Amniotic stem cell (primary cell): ENCODE measurements around the gene NPBWR2.
"Not testable (repeated sequence)": the region's sequence is repeated elsewhere in the genome, so short reads cannot be mapped to it uniquely, and the experiment has no call there.

Experiments
- DNase-seq: peaks from one replicate; lab custom pipeline; 2025; lab: John Stamatoyannopoulos, UW

The NPBWR2 gene

DNA sequence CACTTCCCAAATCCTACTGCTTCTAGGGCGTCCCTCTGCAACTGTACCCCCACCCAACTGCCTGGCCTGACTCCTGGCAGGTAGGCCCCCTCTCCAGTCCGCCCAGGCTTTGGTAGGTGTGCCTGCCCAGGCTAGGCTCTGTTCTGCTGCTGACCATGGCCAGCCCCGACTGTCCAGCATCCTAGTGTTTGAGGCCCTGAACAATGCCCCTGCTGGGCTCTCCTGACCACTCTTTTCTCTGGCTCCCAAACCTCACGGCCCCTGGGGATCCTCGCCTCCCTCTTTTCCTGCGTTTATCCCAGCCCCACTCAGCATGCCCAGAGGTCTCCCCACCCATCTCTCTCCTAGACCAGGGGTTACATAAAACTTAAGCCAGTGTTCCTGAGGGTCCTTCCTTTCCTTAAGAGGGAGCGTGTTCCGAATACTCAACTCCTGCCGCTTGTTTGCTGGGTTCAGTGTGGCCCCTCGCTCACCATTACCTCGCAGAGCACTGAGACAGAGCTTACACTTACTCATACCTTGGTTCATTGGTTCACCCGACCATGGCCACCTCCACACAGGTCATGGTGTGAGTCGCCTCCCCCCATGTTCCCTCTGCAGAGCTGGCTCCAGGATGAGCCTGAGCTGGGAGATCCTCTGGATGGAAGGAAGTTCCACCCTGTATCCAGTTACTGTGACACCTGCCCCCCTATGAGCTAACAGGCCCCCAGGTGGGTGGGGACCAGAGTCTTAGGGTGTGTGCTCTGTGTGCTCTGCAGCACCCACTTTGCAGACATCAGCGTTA lies 35.8 kb upstream of the NPBWR2 start:
- no peak for DNase-seq

DNA sequence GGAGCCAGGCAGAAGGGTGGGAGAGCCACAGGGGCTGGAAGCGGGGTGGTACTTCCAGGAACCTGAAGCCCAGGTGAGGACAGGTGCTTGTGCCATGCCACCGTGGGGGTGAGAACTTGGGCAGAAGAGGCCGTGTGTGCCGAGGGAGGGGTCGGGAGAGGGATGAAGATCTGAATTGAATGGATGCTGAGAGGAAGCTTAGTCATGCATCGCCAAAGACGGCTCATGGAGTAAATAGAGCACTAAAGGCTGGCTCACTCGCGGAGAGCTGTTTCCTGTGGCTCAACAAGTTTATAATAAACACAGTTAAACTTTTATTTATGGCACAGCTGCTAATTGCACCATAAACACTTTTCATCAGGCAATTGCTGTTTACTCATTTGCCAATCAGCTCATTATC lies 35.2 kb upstream of the NPBWR2 start:
- no peak for DNase-seq

DNA sequence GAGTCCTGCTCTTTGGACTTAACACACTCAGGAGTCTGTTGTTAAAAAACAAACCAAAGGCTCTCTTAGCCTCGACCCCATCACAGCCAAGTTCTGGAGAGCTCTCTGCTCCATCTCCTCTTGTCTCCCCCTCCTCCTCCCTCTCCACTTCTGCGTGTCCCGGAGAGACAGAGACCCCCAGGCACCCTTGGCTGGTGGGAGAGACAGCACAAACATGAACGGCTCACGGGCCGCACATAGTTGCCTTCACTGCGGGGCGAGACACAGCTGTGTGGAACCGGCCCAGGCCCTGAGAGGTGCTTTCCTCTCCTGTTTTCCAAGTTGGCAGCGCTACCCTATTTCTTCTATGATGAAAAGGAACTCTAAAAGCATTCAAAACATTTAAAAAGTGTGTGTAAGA lies 33.6 kb upstream of the NPBWR2 start:
- DNase-seq, result no peak

DNA sequence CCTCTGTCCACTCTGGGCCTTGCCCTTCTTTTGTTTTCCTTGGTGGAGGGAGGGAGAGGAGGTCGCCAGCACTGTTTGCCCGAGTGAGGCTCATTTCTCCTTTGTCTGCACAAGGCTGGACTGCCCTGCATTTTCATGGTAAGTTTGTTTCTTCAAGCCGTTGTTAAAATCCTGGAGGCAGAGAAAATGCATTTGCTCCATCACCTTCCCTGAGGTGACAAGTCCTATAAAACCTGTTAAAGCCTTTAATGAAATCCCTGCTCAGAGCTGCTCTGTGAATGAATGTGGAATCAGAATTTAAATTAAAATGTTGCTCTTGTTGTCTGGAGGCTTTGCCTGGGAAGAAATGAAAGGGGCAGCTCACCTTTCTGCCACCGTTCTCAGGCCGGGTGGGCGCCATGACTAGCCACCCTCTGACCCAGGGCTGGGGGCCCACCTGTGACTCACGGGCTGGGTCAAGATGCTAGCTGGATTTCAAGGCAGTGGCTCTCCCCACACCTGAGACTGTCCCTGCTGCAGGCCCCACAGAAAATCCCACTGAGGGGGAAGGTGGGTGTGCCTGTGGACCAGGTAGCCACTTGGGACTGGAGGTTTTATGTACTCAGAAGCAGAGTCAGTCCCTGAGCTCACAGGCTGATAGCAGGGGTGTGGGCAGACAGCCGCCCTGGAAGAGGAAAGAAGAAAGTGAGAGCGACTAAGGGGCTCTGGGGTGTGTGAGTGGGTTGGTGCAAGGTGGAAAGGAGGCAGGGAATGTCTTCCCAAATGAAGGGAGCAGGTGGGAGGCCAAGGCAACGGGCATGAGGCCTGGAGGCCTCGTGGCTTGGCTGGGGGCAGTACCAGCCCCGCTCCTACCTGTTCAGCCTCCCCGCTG lies 32.9 kb upstream of the NPBWR2 start:
- DNase-seq, result no peak

DNA sequence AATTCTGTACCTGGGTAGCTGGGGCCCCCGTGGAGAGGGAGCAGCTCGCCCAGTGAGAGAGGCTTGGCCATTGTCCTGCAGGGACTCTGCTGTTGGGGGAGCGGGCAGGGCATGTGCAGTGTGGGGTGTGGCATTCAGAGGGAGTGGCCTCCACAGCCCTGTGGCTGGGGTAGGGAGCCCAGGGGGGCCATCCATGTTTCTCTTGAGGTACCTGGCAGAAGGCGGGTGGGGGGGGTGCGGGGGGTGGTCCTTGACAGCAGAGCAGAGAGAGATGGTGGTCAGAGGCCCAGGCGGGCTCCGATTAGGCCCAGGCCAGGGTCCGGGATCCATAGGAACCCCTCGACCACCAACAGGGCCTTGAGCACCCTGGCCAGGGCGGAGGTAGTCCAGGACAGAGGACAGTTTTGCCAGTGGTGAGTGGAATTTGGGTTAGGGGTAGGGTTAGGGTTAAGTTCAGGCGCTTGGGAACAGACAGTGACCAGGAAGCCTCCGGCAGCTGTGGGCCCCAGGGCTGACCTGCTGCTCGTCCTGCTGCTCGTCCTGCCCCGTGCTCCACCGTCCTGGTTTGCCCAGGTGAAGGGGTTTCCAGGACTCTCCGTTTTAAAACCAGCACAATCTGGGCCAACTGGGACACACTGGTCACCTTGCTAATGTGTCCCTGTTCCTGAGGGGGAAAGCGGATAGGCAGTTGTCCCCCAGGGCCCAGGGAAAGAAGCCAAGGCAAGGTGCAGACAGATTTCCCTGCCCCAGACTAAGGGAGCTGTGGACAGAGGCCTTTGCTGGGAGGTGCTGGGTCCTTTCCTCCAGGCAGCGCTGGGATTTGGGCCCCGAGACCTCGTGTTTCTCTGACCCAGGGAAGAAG lies 32.1 kb upstream of the NPBWR2 start:
- DNase-seq, result no peak

DNA sequence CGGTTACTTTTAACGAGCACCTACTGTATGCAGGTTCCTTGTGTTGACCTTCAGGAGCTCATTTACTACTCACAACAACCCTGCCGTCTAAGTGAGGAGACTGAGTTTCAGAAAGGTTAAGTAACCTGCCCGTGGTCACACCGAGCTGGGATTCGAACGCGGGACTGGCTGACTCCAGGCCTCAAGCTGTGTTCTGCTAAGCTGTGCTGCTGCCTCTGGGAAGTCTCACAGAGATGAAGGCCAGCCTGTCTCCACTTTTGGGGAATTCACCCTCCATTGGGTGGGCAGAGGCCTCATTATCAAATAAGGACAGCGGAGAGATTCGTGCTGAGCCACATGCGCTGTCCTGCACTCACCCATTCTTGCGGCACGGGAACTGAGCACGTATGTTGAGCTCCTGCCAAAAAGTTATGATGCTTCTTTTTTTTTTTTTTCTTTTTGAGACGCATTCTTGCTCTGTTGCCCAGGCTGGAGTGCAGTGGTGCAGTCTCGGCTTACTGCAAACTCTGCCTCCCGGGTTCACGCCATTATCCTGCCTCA lies 31.0 kb upstream of the NPBWR2 start:
- DNase-seq, result no peak

DNA sequence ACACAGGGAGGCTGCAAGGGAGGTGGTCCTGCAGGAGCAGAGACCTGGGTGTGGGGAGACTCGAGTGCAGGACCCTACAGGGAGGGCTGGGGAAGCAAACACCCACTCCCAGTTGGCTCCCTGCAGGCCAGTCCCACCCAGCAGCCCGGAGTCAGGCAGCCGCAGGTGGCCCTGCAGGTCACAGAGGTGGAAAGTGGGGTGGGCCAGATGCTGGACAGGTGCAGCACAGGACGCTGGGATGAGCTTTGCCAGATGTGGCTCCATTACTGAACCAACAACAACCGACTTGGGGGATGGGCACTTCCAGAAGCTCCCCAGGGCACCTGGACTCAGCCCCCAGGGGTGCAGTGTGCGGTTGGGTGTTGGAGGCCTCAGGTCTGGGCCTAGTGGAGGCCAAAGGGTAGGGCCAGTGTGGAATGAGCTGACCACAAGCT lies 30.2 kb upstream of the NPBWR2 start:
- no peak for DNase-seq

DNA sequence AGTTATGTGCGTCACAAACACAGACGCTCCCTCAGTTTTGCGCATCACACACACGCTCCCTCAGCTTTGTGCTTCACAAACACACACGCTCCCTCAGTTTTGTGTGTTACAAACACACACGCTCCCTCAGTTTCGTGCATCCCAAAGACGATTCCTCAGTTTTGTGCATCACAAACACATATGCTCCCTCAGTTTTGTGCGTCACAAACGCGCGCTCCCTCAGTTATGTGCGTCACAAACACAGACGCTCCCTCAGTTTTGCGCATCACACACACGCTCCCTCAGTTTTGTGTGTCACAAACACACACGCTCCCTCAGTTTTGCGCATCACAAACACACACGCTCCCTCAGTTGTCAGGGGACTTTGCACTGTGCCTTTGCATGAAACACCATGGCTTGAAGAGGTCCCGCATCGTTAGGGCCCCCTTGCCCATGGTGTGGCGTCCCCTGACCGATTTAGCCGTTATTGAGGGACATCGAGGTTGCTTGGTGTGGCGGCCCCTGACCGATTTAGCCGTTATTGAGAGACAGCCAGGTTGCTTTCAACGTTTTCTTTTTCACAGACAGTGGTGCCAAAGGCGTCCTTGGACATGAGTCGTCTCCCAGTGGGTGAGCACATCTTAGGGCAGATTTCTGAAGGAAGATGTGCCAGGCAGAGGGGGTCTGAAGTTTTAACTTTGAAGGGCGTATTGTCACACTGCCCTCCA lies 28.8 kb upstream of the NPBWR2 start:
- DNase-seq, result no peak

DNA sequence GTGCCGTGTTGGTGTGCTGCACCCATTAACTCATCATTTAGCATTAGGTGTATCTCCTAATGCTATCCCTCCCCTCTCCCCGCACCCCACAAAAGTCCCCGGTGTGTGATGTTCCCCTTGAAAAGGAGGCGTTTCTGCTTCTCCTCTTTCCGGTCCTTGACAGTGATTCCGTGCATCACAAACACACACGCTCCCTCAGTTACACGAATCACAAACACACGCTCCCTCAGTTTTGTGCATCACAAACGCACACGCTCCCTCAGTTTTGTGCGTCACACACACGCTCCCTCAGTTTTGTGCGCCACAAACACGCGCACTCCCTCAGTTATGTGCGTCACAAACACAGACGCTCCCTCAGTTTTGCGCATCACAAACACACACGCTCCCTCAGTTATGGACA lies 27.4 kb upstream of the NPBWR2 start:
- not testable (repeated sequence) for DNase-seq

DNA sequence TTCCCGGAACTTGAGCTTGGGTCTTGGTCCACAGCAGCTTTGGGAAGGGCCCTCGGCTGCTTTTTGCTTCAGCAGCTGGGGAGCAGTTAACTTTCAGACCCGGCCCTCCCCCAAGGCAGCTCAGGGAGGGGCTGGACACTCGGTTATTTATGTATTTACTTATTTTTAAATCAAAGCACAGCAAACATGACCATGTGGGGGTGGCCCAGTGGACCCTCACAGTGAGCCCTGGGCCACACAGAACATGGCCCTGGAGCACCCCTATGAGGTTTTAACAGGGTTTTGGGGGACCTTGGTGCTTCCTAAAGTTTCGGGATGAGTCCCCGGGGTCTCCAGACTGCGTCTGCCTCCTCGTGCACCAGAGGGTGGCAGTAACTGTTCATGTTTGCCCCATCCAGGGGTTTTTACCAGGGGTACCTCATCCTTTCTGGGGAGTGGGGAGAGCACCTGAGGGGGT lies 26.6 kb upstream of the NPBWR2 start:
- DNase-seq, result no peak

DNA sequence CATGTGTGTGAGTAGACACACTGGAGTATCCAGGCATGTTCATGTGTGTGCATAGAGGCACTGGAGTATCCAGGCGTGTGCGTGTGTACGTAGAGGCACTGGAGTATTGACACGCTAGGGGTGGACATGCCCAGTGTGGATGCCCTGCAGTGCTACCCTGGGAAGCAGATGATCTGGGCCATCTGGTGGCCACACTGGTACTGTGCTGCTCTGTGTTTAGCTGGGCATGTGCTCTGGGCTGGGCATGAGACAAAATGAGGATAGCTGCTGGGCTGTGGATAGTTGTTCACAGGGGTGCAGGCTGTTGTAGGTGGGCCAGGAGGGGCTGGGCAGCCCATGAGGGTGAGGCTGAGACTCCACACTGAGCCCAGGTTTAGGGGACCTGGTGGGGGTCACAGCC lies 24.0 kb upstream of the NPBWR2 start:
- no peak for DNase-seq

DNA sequence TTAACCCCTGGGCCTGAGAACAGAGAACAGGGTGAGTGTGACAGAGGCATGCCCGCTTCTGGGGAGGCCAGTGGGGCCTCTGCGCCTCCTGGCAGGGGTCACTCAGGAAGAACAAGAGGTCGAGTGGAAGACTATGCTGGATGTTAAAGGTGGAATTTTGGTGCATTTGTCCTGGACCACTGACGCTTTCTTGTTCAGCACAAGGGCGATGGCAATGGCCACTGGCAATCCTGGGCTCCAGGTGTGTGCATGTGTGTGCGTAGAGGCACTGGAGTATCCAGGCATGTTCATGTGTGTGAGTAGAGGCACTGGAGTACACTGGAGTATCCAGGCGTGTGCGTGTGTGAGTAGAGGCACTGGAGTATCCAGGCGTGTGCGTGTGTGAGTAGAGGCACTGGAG lies 23.5 kb upstream of the NPBWR2 start:
- DNase-seq, result no peak

DNA sequence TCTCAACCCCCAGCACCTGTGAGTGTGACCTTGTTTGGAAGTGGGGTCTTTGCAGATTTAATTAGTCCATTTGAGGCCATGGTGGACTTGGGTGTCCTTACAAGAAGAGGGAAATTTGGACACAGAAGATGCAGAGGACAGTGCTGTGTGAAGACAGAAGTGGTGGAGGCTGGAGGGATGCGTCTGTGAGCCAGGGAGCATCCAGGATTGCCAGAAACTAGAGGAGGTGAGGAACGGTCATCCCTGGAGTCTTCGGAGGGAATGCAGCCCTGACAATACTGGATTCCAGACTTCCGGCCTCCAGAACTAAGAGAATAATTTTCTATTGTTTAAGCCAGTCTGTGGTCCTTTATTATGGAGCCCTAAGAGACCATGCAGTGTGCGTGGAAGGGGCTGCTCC lies 22.9 kb upstream of the NPBWR2 start:
- no peak for DNase-seq

DNA sequence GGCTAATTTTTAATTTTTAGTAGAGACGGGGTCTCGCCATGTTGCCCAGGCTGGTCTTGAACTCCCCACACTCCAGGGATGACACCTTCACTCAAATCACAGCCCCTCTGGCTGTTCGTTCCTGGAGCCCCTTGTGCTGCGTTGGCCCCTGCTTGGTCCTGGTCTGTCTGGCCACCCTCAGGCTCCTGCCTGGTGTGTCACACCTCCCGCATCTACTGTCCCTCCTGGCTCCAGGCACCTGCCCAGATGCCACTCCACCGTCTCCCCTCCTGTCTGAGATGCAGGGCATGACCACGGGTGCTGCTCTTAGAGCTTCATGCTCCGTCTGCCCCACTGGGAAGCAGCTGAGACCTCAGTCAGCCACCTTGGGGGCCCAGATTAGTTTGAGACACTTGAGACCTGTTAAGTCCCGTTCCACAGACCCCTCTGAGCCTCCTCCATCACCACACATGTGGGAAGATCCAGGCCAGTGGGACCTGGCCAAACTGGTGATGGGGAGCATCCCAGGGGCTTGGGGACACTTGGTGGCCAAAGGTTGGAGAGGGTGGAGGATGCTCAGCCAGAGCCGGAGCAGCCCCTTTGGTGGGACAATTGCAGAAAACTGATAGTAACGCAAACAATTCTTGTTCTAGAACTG lies 21.9 kb upstream of the NPBWR2 start:
- no peak for DNase-seq

DNA sequence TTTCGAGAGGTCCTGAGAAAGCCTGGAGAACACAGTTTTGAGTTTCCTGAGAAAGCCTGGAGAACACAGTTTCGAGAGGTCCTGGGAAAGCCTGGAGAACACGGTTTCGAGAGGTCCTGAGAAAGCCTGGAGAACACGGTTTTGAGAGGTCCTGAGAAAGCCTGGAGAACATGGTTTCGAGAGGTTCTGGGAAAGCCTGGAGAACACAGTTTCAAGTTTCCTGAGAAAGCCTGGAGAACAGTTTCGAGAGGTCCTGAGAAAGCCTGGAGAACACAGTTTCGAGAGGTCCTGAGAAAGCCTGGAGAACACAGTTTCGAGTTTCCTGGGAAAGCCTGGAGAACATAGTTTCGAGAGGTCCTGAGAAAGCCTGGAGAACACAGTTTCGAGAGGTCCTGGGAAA lies 16.2 kb upstream of the NPBWR2 start:
- DNase-seq, result not testable (repeated sequence)

DNA sequence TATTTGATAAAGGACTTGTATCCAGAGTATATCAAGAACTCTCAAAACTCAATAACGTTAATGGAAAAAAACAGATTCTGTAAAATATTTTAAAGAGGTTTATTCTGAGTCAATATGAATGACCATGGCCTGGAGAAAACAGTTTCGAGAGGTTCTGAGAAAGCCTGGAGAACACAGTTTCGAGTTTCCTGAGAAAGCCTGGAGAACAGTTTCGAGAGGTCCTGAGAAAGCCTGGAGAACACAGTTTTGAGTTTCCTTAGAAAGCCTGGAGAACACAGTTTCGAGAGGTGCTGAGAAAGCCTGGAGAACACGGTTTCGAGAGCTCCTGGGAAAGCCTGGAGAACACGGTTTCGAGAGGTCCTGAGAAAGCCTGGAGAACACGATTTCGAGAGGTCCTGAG lies 15.6 kb upstream of the NPBWR2 start:
- DNase-seq, result not testable (repeated sequence)

DNA sequence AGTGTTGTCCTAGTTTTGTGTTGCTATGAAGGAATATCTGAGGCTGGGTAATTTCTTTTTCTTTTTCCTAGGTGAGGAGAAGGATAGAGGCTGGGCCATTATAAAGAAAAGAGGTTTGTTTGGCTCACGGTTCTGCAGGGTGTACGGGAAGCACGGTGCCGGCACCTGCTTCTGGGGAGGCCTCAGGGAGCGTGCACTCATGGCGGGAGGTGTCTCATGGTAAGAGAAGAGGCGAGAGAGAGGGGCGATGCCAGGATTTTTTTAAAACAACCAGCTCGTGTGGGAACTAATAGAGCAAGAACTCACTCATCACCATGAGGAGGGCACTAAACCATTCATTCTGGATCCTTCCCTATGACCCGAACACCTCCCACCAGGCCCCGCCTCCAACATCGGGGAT lies 14.2 kb upstream of the NPBWR2 start:
- DNase-seq, result no peak

DNA sequence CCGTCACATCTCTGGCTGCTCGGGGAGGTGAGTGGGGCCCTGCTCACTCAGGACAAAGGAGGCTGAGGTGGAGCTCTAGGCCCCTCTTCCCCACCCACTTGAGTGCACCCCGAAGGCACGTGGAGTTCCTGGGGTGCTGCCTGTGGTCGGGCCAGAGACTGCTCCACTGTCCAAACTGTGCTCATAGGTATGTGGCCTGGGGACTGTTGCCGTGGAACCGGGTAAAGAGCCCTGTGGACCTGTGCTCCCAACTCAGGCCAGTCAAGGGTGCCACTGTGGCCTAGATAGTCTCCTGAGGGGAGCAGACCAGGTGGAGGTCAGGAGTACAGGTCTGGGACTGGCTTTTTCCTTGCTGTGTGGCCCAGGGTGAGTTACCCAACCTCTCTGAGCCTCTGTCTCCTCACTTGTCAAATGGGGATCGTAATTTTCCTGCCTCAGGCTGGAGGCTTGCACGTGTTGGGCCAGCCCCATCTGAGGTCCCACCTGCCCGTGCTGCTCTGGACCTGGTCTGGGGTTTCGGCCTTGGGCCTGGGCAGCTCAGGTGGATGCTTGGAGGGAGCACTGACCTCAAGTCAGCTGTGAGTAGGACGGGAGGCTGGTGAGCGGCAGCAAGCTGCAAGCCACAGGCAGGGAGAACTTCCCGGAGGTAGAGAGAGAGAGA lies 12.4 kb upstream of the NPBWR2 start:
- DNase-seq, result no peak

DNA sequence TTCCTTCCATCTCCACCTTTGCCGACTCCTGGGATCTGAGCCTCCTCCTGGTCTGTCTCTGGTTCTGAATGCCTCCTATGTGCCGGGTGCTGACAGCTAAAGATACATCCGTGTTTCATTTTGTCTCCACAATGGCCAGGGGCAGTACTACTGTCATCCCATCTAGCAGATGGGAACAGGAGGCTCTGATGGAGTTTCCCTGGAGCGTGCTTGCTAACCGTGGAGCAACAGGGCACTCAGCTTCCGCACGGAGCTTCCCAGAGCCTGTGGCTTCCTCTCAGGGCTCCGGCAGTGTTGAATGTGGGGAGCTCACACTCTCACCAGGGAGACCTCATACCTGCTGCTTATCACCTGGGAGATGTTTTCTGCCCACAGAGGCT lies 11.9 kb upstream of the NPBWR2 start:
- no peak for DNase-seq

DNA sequence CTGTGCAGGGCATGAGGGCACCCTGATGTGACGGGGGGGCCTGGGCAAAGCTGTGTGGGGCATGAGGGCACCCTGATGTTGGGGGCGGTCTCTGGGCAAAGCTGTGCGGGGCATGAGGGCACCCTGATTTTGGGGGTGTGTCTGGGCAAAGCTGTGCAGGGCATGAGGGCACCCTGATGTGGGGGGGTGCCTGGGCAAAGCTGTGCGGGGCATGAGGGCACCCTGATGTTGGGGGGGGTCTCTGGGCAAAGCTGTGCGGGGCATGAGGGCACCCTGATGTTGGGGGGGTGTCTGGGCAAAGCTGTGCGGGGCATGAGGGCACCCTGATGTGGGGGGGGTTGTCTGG lies 10.0 kb upstream of the NPBWR2 start:
- not testable (repeated sequence) for DNase-seq
